ENCODE measurements around the gene LDLRAP1. TPM values are rescaled to one million over a fixed set of nuclear protein-coding genes. Genes with fewer than 3 reads are reported as not detected.

The LDLRAP1 gene
- total and polyA plus RNA-seq, 2 donors (not counting 1 experiment from before 2014, with no cell fraction given): 22.7 to 24.3 TPM

DNA sequence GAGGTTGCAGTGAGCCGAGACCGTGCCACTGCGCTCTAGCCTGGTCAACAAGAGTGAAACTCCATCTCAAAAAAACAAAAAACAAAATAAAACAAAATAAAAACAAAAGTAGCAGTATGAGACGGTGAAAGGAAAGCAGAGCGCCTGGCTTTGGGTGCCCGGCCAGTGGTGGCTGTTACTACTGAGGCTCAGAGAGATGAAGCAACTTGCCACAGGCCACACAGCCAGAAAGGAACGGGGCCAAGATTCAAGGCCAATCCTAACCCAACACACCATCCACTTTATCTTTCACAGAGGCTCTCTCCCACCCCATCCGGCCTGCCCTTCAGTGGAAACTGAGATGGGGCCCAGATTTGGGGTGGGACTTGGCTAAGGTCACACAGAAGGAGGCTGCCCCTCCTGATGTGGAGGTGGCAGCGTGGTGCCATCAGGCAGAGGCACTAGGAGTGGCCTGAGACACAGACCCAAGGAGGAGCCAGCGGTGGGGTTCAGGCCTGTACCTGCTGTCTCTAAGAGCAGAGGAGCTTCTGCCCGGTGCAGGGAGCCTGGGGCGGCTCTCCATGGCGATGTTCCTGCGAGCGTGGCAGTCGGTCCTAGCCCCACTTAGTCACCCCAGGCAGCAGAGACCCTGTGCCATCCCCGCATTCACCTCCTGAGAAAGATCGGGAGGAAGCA, 33.2 kb downstream of the LDLRAP1 start:
- Mint-ChIP-seq H3K4me1 (peaks cover 3% of the 10 kb centered on the region), H3K27ac (no peak overlapping the region), H3K9me3 (ENCODE audit: insufficient read depth) (no peaks in the 10 kb centered on the region), H3K4me3 (no peak overlapping the region), H3K27me3 (no peaks in the 10 kb centered on the region)
- Histone ChIP-seq H3K9ac (ENCODE audit: low read length) (no peak overlapping the region), H3K4me1 (ENCODE audit: control insufficient read depth in 2 of 2, insufficient read depth in 2 of 2, low read length in 2 of 2) (no peaks in the 10 kb centered on the region), H3K9me3 (ENCODE audit: control extremely low read depth in 1 of 3, control insufficient read depth in 2 of 3, insufficient read depth in 1 of 3, low read length in 2 of 3) (no peaks in the 10 kb centered on the region), H3K27me3 (replicated peaks in 1 of 4; ENCODE audit: control extremely low read depth in 1 of 4, control insufficient read depth in 3 of 4, insufficient read depth in 4 of 4, low read length in 3 of 4) (peaks cover 0 to 9% (median 0%) of the 10 kb centered on the region in 4 experiments), H3K4me3 (ENCODE audit: control extremely low read depth in 1 of 5, extremely low read depth in 1 of 5, insufficient read depth in 1 of 5, low read depth in 2 of 5, low read length in 4 of 5) (no peak overlapping the region), H3K4me2 (replicated peaks; ENCODE audit: low read depth, low read length, poor library complexity, severe bottlenecking) (no peak overlapping the region), H3K27ac (ENCODE audit: low read length in 2 of 2) (no peak overlapping the region), H2AFZ (ENCODE audit: insufficient read depth, low read depth, low read length, poor library complexity, severe bottlenecking) (no peak overlapping the region), H3K36me3 (replicated peaks in 1 of 2; ENCODE audit: control extremely low read depth in 1 of 2, control insufficient read depth in 1 of 2, extremely low read depth in 1 of 2, insufficient read depth in 2 of 2, low read length in 1 of 2) (no peaks in the 10 kb centered on the region), H4K20me1 (ENCODE audit: control insufficient read depth, insufficient read depth, low read length, poor library complexity, severe bottlenecking) (no peaks in the 10 kb centered on the region), H3K79me2 (ENCODE audit: control insufficient read depth, insufficient read depth, low read length) (no peaks in the 10 kb centered on the region)
- ATAC-seq (ENCODE audit: low read depth): no peak
- DNase-seq: no peak
- WGBS (ENCODE audit: insufficient coverage): 87% methylated on average over 11 of the region's 18 CpGs
- intact Hi-C loops (cut with micrococcal nuclease): no loop called here
- CTCF ChIA-PET: no interaction called here
- POLR2A ChIA-PET: no interaction called here
- TF ChIP-seq EZH2 (IDR thresholded peaks at IDR 0.05; ENCODE audit: borderline replicate concordance, insufficient read depth, low read depth, low read length, poor library complexity, severe bottlenecking): no peak
- TF ChIP-seq, protein P1, sequence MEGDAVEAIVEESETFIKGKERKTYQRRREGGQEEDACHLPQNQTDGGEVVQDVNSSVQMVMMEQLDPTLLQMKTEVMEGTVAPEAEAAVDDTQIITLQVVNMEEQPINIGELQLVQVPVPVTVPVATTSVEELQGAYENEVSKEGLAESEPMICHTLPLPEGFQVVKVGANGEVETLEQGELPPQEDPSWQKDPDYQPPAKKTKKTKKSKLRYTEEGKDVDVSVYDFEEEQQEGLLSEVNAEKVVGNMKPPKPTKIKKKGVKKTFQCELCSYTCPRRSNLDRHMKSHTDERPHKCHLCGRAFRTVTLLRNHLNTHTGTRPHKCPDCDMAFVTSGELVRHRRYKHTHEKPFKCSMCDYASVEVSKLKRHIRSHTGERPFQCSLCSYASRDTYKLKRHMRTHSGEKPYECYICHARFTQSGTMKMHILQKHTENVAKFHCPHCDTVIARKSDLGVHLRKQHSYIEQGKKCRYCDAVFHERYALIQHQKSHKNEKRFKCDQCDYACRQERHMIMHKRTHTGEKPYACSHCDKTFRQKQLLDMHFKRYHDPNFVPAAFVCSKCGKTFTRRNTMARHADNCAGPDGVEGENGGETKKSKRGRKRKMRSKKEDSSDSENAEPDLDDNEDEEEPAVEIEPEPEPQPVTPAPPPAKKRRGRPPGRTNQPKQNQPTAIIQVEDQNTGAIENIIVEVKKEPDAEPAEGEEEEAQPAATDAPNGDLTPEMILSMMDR (IDR thresholded peaks at IDR 0.05): no peak

DNA sequence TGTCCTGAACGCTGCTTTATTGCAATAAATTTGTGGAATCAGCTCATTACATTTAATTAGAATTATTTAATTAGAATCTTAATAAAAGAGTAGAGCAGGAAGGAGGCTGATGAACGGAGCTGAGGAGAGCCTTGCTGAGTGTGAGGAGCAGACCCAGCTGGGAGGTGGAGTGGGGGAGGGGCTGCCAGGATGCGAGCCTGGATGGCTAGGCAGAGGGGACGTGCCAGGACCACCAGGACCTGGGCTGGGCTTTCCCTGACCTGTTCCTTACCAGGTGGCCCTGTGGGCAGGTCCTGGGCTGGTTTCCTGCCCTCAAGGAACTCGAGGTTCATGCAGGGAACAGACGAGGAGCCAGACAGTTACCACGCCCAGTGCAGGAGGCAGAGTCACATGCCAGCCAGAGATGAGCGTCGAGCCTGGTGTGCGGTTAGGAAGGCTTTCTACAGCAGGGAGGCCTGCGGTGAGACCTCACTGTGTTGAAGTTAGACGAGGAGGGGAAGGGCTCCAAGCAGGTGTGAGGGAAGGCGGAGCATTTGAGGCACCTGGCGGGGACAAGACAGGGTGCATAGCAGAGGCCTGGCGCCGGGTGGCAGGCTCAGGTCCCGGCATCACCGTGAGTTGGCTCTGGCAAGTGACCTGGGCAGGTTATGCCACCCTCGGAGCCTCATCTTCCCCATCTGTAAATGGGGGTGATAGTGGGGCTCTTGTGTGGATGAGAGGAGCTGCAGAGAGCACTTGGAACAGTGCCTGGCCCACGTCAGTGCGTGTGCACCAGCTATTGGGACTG, 33.9 kb downstream of the LDLRAP1 start:
- H3K4me1 Mint-ChIP-seq: peaks cover 3% of the 10 kb centered on the region
- Histone ChIP-seq H3K9ac (ENCODE audit: low read length) (no peak overlapping the region), H3K27me3 (replicated peaks in 1 of 4; ENCODE audit: control extremely low read depth in 1 of 4, control insufficient read depth in 3 of 4, insufficient read depth in 4 of 4, low read length in 3 of 4) (peaks cover 0 to 5% (median 0%) of the 10 kb centered on the region in 4 experiments), H4K20me1 (ENCODE audit: control insufficient read depth, insufficient read depth, low read length, poor library complexity, severe bottlenecking) (no peaks in the 10 kb centered on the region), H3K79me2 (ENCODE audit: control insufficient read depth, insufficient read depth, low read length) (no peaks in the 10 kb centered on the region), H2AFZ (ENCODE audit: insufficient read depth, low read depth, low read length, poor library complexity, severe bottlenecking) (no peak overlapping the region), H3K4me1 (ENCODE audit: control insufficient read depth in 2 of 2, insufficient read depth in 2 of 2, low read length in 2 of 2) (no peaks in the 10 kb centered on the region), H3K4me3 (ENCODE audit: control extremely low read depth in 1 of 5, extremely low read depth in 1 of 5, insufficient read depth in 1 of 5, low read depth in 2 of 5, low read length in 4 of 5) (no peak overlapping the region), H3K36me3 (replicated peaks in 1 of 2; ENCODE audit: control extremely low read depth in 1 of 2, control insufficient read depth in 1 of 2, extremely low read depth in 1 of 2, insufficient read depth in 2 of 2, low read length in 1 of 2) (no peaks in the 10 kb centered on the region), H3K9me3 (ENCODE audit: control extremely low read depth in 1 of 3, control insufficient read depth in 2 of 3, insufficient read depth in 1 of 3, low read length in 2 of 3) (no peaks in the 10 kb centered on the region), H3K27ac (ENCODE audit: low read length in 2 of 2) (no peak overlapping the region), H3K4me2 (replicated peaks; ENCODE audit: low read depth, low read length, poor library complexity, severe bottlenecking) (no peak overlapping the region)
- intact Hi-C loops (cut with micrococcal nuclease): no loop called here
- POLR2A ChIA-PET: no interaction called here
- no peaks in the 10 kb centered on the region for H3K9me3 Mint-ChIP-seq (ENCODE audit: insufficient read depth)
- DNase-seq (no peak), ATAC-seq (ENCODE audit: low read depth) (no peak)
- H3K4me3 Mint-ChIP-seq: no peak overlapping the region
- TF ChIP-seq EZH2 (IDR thresholded peaks at IDR 0.05; ENCODE audit: borderline replicate concordance, insufficient read depth, low read depth, low read length, poor library complexity, severe bottlenecking): no peak
- TF ChIP-seq, protein P1 (IDR thresholded peaks at IDR 0.05): no peak
- 87% methylated on average over 20 of the region's 21 CpGs for WGBS (ENCODE audit: insufficient coverage)
- CTCF ChIA-PET: interaction anchor here (1.1 to 1.4 kb wide), 2 partner anchors 29 to 56 kb away, joined by 3 read pairs; no protein-coding TSS in a partner anchor
- H3K27ac Mint-ChIP-seq: no peak overlapping the region
- no peaks in the 10 kb centered on the region for H3K27me3 Mint-ChIP-seq

All from B cell (primary cell).